ENCODE measurements around the gene DNAL1. TPM values are rescaled to one million over a fixed set of nuclear protein-coding genes. Genes with fewer than 3 reads are reported as not detected.

DNAL1 gene
- total RNA-seq, 1 experiment from 2014 or later: 14.3 TPM

DNA sequence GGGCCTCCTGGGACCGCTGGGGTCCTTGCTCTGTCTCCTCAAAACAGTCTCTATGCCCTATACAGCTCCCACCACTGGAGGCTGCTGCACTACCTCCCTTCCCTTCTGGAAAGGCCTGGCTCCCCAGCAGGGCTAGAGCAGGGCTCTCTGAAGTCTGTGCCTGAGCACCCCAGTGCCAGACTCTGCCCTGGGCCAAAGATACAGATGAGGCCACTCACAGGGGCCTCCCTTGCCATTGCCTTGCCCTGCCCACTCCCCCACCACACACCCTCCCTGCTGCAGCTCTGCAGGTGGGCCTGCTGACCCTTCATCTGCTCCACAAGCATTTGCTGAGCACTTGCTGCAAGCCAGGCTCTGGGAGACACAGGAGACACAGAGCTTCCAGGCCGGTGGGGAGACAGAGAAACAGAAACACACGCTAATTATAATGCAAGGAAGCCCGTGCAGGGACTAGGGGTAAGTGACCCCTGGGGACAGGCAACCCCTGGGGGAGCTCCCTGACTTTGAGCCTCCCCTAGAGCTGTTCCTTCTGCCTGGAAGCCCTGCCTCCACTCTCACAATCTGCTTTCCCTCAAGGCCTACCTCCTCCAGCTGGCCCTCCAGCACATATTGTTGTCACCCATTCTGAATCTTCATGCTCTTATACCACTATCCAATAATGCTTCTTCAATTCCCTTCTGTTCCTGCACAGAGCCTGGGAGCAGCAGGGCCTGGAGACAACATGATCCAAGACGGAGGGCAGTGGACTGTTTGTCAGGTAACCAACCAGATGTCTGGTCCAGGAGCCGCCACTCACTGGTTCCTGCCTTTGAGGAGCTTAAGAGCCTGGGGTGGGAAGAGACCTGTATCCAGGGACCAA is 102.0 kb downstream of the DNAL1 start:
- peaks cover 68% of the 10 kb centered on the region for H3K4me1 Mint-ChIP-seq
- H3K27me3 Mint-ChIP-seq (ENCODE audit: low read depth): no peaks in the 10 kb centered on the region
- ChIA-PET CTCF (interaction anchor here (1.3 to 3.5 kb wide), 6 partner anchors 12 to 105 kb away, joined by 3 to 43 read pairs (median 8); partner anchors contain the start of gene PTGR2), POLR2A (interaction anchor here (0.6 to 1.0 kb wide), 3 partner anchors 9 to 11 kb away, joined by 3 to 4 read pairs (median 3); no protein-coding TSS in a partner anchor)
- ATAC-seq: peak; percentile 31
- TF ChIP-seq, protein P1, sequence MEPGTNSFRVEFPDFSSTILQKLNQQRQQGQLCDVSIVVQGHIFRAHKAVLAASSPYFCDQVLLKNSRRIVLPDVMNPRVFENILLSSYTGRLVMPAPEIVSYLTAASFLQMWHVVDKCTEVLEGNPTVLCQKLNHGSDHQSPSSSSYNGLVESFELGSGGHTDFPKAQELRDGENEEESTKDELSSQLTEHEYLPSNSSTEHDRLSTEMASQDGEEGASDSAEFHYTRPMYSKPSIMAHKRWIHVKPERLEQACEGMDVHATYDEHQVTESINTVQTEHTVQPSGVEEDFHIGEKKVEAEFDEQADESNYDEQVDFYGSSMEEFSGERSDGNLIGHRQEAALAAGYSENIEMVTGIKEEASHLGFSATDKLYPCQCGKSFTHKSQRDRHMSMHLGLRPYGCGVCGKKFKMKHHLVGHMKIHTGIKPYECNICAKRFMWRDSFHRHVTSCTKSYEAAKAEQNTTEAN (CRISPR knock-in tag; IDR thresholded peaks at IDR 0.05): no peak
- TF ChIP-seq EMX1 (CRISPR knock-in tag; IDR thresholded peaks at IDR 0.05) (no peak), NFATC4 (CRISPR knock-in tag; IDR thresholded peaks at IDR 0.05) (no peak), SOX15 (CRISPR knock-in tag; IDR thresholded peaks at IDR 0.05) (no peak), MXD4 (CRISPR knock-in tag; IDR thresholded peaks at IDR 0.05; ENCODE audit: borderline replicate concordance) (no peak), NR1H2 (CRISPR knock-in tag; IDR thresholded peaks at IDR 0.05) (no peak), JUN (CRISPR knock-in tag; IDR thresholded peaks at IDR 0.05) (no peak)
- TF ChIP-seq, protein P2, sequence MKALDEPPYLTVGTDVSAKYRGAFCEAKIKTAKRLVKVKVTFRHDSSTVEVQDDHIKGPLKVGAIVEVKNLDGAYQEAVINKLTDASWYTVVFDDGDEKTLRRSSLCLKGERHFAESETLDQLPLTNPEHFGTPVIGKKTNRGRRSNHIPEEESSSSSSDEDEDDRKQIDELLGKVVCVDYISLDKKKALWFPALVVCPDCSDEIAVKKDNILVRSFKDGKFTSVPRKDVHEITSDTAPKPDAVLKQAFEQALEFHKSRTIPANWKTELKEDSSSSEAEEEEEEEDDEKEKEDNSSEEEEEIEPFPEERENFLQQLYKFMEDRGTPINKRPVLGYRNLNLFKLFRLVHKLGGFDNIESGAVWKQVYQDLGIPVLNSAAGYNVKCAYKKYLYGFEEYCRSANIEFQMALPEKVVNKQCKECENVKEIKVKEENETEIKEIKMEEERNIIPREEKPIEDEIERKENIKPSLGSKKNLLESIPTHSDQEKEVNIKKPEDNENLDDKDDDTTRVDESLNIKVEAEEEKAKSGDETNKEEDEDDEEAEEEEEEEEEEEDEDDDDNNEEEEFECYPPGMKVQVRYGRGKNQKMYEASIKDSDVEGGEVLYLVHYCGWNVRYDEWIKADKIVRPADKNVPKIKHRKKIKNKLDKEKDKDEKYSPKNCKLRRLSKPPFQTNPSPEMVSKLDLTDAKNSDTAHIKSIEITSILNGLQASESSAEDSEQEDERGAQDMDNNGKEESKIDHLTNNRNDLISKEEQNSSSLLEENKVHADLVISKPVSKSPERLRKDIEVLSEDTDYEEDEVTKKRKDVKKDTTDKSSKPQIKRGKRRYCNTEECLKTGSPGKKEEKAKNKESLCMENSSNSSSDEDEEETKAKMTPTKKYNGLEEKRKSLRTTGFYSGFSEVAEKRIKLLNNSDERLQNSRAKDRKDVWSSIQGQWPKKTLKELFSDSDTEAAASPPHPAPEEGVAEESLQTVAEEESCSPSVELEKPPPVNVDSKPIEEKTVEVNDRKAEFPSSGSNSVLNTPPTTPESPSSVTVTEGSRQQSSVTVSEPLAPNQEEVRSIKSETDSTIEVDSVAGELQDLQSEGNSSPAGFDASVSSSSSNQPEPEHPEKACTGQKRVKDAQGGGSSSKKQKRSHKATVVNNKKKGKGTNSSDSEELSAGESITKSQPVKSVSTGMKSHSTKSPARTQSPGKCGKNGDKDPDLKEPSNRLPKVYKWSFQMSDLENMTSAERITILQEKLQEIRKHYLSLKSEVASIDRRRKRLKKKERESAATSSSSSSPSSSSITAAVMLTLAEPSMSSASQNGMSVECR (CRISPR knock-in tag; IDR thresholded peaks at IDR 0.05; ENCODE audit: borderline replicate concordance): no peak
- H3K9me3 Mint-ChIP-seq: no peaks in the 10 kb centered on the region
- H3K27ac Mint-ChIP-seq: peak overlapping the region; percentile 88
- H3K4me3 Mint-ChIP-seq: no peak overlapping the region
- H3K36me3 Mint-ChIP-seq: no peaks in the 10 kb centered on the region
- peak; percentile 22 for DNase-seq (ENCODE audit: low spot score)

DNA sequence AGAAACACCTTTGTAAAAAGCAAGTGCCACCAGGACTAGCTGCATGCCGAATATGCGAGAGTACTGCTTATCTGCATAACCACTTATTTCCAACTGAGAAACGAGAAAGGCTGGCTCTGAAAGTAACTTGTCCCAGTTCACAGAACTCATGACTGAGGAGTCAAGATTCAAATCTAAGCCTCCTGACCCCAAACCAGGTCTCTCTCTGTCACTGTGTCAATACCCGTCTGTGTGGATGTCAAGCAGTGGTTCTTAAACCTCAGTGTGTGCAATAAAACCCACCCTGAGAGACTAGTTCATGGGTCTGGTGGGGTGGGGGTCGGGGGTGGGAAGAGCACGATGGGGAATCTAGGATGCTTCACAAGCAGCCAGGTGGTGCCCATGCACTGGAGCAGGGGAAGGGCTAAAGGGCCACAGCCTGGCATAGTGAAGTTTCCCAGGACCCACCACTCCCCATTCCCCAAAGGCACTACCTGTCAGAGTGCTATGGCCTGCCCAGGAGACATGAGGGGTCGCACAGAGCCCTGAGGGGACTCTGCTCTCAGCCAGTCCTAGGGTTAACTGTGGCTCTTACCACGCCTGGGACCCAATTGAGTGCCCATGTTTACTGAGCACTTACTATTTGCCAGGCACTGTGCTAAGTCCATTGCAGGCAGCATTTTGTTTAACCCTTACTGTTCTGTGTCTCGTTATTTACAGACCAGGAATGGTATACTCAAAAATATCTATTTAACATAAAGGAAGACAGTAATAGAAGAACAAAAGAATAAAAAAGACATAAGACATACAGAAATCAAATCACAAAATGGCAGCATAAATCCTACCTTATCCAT is 102.8 kb downstream of the DNAL1 start:
- no peaks in the 10 kb centered on the region for H3K27me3 Mint-ChIP-seq (ENCODE audit: low read depth)
- POLR2A ChIA-PET: interaction anchor here (1.0 kb wide), 1 partner anchor 8 kb away, joined by 3 read pairs; no protein-coding TSS in a partner anchor
- no peak for ATAC-seq
- TF ChIP-seq MXD4 (CRISPR knock-in tag; IDR thresholded peaks at IDR 0.05; ENCODE audit: borderline replicate concordance) (no peak), ZNF317 (CRISPR knock-in tag; IDR thresholded peaks at IDR 0.05; ENCODE audit: borderline replicate concordance, low read depth) (no peak), NFYB (CRISPR knock-in tag; conservative IDR thresholded peaks at IDR 0.05; ENCODE audit: low read depth) (no peak), NFATC4 (CRISPR knock-in tag; IDR thresholded peaks at IDR 0.05) (no peak)
- TF ChIP-seq, protein P3, sequence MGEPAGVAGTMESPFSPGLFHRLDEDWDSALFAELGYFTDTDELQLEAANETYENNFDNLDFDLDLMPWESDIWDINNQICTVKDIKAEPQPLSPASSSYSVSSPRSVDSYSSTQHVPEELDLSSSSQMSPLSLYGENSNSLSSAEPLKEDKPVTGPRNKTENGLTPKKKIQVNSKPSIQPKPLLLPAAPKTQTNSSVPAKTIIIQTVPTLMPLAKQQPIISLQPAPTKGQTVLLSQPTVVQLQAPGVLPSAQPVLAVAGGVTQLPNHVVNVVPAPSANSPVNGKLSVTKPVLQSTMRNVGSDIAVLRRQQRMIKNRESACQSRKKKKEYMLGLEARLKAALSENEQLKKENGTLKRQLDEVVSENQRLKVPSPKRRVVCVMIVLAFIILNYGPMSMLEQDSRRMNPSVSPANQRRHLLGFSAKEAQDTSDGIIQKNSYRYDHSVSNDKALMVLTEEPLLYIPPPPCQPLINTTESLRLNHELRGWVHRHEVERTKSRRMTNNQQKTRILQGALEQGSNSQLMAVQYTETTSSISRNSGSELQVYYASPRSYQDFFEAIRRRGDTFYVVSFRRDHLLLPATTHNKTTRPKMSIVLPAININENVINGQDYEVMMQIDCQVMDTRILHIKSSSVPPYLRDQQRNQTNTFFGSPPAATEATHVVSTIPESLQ (CRISPR knock-in tag; IDR thresholded peaks at IDR 0.05): no peak
- TF ChIP-seq, protein P4, sequence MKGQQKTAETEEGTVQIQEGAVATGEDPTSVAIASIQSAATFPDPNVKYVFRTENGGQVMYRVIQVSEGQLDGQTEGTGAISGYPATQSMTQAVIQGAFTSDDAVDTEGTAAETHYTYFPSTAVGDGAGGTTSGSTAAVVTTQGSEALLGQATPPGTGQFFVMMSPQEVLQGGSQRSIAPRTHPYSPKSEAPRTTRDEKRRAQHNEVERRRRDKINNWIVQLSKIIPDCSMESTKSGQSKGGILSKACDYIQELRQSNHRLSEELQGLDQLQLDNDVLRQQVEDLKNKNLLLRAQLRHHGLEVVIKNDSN (CRISPR knock-in tag; IDR thresholded peaks at IDR 0.05): no peak
- TF ChIP-seq, protein P5, sequence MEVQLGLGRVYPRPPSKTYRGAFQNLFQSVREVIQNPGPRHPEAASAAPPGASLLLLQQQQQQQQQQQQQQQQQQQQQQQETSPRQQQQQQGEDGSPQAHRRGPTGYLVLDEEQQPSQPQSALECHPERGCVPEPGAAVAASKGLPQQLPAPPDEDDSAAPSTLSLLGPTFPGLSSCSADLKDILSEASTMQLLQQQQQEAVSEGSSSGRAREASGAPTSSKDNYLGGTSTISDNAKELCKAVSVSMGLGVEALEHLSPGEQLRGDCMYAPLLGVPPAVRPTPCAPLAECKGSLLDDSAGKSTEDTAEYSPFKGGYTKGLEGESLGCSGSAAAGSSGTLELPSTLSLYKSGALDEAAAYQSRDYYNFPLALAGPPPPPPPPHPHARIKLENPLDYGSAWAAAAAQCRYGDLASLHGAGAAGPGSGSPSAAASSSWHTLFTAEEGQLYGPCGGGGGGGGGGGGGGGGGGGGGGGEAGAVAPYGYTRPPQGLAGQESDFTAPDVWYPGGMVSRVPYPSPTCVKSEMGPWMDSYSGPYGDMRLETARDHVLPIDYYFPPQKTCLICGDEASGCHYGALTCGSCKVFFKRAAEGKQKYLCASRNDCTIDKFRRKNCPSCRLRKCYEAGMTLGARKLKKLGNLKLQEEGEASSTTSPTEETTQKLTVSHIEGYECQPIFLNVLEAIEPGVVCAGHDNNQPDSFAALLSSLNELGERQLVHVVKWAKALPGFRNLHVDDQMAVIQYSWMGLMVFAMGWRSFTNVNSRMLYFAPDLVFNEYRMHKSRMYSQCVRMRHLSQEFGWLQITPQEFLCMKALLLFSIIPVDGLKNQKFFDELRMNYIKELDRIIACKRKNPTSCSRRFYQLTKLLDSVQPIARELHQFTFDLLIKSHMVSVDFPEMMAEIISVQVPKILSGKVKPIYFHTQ (CRISPR knock-in tag; IDR thresholded peaks at IDR 0.05): no peak
- TF ChIP-seq, protein P6, sequence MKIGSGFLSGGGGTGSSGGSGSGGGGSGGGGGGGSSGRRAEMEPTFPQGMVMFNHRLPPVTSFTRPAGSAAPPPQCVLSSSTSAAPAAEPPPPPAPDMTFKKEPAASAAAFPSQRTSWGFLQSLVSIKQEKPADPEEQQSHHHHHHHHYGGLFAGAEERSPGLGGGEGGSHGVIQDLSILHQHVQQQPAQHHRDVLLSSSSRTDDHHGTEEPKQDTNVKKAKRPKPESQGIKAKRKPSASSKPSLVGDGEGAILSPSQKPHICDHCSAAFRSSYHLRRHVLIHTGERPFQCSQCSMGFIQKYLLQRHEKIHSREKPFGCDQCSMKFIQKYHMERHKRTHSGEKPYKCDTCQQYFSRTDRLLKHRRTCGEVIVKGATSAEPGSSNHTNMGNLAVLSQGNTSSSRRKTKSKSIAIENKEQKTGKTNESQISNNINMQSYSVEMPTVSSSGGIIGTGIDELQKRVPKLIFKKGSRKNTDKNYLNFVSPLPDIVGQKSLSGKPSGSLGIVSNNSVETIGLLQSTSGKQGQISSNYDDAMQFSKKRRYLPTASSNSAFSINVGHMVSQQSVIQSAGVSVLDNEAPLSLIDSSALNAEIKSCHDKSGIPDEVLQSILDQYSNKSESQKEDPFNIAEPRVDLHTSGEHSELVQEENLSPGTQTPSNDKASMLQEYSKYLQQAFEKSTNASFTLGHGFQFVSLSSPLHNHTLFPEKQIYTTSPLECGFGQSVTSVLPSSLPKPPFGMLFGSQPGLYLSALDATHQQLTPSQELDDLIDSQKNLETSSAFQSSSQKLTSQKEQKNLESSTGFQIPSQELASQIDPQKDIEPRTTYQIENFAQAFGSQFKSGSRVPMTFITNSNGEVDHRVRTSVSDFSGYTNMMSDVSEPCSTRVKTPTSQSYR (CRISPR knock-in tag; IDR thresholded peaks at IDR 0.05): no peak
- TF ChIP-seq, protein P1 (CRISPR knock-in tag; IDR thresholded peaks at IDR 0.05): no peak

More for the DNA sequence above, 102.8 kb downstream of the DNAL1 start:
- no peak for DNase-seq (ENCODE audit: low spot score)
- Mint-ChIP-seq H3K27ac (peak overlapping the region; percentile 88), H3K4me3 (no peak overlapping the region), H3K9me3 (no peaks in the 10 kb centered on the region), H3K4me1 (peaks cover 67% of the 10 kb centered on the region), H3K36me3 (no peaks in the 10 kb centered on the region)
- CTCF ChIA-PET: interaction anchor here (1.3 to 3.5 kb wide), 6 partner anchors 11 to 105 kb away, joined by 3 to 43 read pairs (median 18); partner anchors contain the start of gene PTGR2
